Activated CD8-positive, alpha-beta memory T cell treated with anti-CD3 and anti-CD28 coated beads for 1 hour (primary cell): Measurements from ENCODE around the gene RIT1.
"Not testable (repeated sequence)": the region's sequence is repeated elsewhere in the genome, so short reads cannot be mapped to it uniquely, and the experiment has no call there.

Source experiments
- DNase-seq, 2 donors: peaks; one replicate each; pipeline ENCODE4 v3.0.0-alpha.2; 2020; ENCODE audit warnings: low read depth in 1 of 2; ENCODE audit errors: extremely low read depth in 1 of 2

The RIT1 gene

DNA sequence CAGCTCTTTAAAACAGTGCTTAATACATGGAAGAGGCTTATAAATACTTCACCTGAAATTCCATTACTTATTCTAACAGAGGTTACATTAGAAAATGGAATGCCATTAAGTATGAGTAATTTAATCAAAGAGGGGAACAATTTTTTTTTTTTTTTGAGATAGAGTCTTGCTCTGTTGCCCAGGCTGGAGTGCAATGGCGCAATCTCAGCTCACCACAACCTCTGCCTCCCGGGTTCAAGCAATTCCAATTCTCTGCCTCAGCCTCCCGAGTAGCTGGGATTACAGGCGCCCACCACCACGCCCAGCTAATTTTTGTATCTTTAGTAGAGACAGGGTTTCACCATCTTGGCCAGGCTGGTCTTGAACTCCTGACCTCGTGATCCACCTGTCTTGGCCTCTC is 15.5 kb downstream of the RIT1 start:
- not testable (repeated sequence) for DNase-seq

DNA sequence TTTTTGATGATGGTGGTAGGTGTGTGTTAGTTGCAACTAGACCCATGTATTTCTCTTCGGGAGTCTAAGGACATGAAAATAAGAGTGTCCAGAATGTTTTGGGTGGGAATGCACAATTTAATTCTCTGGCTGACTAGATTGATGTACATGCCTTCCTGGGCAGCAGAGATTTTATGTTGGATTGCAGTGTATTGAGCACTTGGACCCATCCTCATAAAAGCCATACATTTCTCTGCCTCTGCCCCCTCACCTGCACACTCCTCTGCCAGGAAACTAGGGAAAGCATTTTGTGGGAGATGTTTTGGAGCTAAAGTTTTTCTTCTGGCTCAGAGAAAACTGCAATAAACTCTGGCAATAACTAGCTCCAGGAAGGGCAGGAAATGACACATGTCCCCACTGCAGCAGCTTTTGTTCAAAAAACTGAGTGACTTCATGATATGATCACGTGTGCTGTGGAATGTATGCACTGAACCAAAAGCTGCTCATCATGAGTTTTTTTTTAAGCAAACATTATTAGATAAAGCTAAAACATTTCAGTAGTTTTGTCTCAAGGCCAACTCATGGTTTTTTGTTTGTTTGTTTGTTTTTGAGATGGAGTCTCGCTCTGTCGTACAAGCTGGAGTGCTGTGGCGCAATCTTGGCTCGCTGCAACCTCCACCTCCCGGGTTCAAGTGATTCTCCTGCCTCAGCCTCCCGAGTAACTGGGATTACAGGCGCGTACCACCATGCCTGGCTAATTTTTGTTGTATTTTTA is 17.6 kb downstream of the RIT1 start:
- DNase-seq = no peak

DNA sequence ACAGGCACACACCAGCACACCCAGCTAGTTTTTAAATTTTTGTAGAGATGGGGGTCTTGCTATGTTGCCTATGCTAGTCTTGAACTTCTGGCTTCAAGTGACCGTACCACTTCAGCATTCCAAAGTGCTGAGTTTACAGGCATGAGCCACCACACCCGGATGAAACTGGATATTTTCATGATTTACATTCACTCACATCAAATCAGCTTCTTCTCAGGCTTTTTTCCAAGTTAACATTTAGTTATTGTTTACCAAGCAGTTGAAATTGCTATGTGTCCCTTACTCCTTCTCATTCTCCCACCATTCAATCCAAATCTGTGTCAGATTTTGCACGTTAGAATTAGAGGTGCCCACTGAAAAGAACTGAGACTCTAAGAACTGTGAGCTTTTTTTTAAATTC is 18.4 kb downstream of the RIT1 start:
- DNase-seq = no peak

DNA sequence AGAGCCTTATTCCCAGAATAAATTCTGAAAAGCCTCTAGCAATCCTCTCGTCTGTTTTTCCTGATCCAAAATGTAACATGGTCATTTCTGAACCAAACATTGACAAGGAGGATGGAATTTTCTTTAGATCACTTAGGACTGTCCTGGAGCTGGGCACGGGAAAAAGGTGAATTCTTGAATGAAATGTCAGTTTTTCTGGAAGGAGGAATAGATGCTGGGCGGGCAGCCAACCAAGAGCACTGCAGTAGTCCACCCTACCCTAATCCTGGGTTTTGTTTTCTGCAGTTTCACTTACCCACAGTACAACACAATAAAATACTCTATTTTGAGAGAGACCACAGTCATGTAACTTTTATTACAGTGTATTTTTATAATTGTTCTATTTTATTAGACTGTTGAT is 20.9 kb downstream of the RIT1 start:
- no peak for DNase-seq

DNA sequence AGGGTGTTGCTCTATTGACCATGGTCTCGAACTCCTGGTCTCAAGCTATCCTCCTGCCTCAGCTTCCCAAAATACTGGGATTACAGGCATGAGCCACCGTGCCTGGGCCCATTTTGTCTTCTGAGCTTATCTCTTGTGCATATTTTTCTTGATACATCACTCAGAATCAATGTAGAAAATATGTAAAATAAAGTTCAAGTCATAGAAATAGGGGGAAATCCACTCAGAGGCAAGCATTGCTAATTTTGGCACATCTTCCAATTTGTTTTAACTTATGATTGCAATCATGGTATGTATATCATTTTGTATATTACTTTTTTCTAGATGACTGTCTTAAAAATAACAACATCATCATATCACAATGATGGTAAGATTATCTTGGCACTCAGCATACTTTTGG is 21.6 kb downstream of the RIT1 start:
- no peak for DNase-seq

DNA sequence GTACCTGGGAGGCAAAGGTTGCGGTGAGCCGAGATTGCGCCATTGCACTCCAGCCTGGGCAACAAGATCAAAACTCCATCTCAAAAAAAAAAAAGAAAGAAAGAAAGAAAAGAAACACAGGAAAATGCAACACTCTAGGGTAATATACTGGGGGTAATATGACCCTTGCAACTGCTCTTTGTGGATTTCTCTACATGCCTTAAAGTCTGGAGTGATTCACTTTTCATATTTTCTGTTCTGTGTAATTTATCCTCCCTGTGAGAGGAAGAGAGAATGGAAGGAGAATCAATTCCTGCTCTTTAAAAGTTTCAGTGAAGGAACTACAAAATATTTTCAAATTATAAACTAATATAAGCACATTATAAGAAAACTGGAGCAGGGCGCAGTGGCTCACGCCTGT is 22.7 kb downstream of the RIT1 start:
- DNase-seq = no peak

DNA sequence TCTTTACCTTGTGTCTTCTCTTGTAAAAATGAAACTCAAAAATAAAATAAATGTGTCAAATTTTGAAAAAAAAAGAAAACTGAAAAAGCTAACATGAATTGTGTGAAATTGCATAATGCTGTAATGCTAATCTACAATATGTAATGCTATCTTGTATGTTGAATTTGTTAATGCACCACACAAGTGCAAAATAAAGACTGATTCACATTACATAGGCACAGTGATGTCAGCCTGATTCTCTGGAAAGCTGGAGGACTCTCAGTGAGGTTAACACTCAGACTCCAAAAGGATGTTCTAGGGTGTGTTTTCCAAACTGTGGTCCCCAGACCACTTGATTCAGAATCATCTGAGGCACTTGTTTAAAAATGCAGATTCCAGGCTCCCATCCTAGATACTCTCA is 26.2 kb downstream of the RIT1 start:
- no peak for DNase-seq

DNA sequence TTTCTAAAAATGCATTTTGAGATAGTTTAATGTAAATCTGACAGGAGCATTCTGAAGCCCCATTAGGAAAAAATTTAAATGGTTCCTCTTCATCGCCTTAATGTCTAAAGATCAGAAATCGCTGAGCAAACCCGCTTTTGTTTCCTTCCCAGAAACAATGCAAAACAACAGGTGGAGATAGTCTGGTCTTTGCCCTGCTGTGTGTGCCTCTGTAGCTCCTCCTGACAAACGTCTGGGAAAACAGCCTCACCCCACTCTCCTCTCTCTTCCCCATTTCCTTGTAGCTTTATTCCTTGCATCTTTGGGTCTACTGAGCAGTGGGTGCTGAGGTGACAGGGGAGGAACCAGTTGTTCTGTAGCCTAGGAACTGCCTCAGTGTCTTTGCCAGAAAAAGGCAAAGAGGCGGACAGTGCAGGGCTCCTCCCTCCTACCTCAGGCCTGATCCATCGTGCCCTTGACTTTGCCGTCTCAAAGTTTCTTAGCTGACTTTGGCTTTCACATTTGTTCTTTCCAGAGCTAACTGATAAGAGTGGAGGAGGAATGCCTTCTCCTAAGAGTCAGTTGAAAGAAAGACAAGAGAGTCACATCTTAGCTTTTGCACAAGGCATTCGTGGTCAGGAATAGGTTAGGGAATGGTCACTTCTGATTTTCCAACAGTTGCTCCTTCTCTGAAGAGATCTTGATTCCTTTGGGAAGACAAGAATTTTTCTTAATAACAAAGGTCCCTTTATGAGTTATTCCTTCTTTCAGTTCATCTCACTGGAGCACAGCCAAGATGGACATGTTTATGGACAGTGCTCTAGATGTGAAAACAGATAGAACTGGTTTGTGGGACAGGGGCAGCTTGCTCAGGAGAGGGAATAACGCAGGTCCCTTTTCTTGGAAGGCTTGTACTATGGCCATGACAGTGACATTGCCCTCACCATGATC is 26.9 kb downstream of the RIT1 start:
- no peak for DNase-seq

DNA sequence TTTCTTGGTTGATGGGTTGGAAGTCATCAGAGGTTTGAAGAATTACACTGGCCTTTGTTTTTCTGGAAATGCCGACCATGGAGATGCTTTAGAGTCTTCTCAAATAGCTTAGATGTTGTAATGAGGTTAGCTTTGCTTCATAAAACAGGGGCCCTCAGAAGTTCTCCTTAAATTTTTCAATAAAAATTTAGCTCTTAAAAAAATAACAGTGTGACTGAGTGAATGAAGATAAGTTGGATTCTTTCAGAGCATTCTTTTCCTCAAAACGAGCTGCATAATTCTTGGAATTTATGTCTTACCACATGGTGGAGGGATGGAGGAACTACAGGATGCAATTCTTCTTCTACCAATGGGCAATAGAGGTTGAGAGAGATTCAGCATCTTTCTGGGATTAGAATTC is 28.4 kb downstream of the RIT1 start:
- DNase-seq = no peak

DNA sequence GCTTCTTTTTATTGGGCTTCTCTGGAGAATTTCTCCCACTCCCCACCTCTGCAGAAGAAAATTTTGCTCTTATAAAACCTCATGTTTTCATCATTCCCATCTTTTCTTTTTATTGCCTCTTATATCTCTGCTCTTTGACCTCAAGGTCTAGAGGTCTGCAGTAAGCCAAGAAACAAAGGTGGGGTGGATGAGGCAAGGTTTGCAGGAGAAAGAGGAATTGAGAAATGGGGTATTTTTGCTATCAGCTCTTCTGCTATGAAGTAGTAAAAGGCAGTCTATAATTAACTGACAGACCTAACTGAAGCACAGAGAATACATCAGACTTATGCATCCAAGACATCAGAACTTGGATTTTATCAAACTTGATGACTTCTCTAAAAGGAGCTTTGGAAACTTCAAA is 28.9 kb downstream of the RIT1 start:
- DNase-seq = no peak

DNA sequence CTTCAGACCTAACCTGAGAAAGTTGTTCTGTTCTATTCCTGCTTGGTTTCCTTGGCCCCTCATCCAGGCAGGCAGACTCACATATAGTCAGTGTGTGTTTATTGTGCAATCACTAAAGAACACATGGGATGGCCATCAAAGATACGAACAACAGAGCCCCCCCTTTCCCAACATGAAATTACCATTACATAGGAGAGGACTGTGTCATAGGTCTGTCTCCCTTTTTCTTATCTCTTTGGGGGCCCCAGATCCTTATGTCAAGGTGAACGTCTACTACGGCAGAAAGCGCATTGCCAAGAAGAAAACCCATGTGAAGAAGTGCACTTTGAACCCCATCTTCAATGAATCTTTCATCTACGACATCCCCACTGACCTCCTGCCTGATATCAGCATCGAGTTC is 30.2 kb downstream of the RIT1 start:
- no peak for DNase-seq

DNA sequence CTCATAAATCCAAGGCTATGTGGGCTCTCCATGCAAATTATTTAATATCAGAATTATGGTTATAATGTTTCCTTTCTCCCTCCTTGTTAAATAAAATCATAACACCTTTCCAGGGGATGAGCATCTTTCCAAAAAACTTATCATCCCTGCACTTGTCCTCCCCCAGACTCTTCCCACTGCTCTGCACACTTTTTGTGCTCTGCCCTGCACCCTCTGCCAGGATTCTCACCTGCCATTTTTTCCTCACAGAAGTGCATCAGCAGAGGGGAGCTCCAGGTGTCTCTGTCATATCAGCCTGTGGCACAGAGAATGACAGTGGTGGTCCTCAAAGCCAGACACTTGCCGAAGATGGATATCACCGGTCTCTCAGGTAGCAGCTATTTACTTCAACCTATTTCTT is 30.9 kb downstream of the RIT1 start:
- no peak for DNase-seq

DNA sequence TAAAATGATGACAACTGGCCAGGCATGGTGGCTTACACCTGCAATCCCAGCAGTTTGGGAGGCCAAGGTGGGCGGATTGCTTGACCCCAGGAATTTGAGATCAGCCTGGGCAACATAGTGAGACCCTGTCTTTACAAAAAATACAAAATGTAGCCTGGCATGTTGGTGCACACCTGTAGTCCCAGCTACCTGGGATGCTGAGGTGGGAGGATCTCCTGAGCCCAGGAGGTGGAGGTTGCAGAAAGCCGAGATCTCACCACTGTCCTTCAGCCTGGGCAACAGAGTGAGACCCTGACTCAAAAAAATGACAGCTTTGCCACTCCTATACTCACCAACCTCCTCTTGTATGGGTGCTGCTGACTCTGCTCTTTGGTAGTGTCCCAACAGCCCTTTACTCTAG is 33.2 kb downstream of the RIT1 start:
- no peak for DNase-seq

DNA sequence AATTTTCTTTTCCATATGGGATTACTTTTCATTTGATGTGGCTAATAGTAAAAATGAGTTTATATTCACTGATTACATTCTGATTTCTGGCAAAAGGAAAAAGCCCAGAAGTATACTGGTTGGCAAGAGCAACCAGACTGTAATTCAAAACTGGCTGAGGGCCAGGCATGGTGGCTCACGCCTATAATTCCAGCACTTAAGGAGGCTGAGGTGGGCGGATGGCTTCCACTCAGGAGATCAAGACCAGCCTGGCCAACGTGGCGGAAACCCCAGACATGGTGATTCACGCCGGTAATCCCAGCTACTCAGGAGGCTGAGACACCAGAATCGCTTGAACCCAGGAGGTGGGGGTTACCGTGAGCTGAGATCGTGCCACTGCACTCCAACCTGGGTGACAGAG is 37.3 kb downstream of the RIT1 start:
- DNase-seq = no peak

DNA sequence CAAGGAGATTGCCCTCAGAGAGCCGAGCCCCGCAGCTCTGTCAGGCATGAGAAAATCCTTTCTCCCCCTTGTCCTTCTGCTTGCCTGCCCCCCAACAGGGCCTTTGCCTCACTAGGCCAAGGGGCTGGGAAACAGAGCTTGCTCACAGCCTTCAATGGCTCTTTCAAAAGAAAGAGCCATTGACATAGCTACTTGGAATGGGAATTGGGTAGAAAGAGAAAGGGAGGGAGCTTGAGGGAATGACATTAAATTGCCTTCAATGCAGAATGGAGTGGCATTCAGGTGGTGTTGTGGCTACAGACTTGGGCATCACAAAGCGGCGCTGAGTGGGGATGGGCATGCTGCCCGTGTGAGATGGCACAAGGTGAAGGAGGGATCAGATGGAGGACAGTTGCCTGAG is 38.6 kb downstream of the RIT1 start:
- no peak for DNase-seq

DNA sequence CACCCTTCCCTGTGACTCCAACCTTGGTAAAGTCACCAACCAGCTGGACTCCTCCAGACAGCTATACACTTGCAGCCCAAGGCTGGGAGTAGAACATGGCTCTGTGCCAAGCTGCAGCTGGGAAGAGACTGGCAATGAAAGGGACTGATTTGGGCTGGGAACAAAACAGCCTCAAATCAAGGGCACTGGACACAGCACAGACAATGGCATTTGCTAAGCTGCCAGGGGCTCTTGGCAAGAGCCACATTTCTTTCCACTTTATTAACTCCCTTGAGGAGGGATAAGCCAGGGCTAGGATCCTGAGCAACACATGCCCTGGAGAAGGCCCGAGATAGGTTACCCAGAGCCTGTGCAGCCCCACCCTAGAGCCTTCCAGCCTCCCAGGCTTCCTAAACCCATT is 39.8 kb downstream of the RIT1 start:
- DNase-seq = no peak

DNA sequence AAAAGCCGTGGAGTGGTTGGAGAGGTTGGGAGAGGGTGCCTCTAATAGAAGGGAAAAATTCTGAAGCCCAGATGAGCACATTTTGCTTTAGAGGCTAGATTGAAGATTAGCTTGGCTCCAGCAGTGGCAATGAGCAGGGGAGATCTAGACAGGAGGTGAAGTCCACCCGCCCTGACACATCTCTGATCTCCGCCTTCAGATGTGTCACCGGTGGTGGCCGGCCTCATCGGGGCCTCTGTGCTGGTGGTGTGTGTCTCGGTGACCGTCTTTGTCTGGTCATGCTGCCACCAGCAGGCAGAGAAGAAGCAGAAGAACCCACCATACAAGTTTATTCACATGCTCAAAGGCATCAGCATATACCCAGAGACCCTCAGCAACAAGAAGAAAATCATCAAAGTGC is 43.4 kb downstream of the RIT1 start:
- no peak for DNase-seq

DNA sequence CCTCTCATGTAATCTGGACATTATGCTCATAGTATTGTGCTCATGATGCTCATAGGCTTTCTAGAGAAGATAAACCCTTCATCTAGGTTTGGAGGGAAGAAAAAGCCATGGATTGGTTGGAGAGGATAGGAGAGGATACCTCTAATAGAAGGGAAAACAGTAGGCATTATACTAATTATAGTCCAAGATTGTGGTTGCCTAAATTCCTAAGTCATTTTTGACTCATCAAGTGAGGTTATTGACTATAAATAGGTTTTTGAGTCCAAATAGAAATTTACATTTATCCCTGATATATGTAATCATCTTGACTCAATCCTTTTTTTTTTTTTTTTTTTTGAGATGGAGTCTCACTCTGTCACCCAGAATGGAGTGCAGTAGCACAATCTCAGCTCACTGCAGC is 46.8 kb downstream of the RIT1 start:
- DNase-seq = no peak

DNA sequence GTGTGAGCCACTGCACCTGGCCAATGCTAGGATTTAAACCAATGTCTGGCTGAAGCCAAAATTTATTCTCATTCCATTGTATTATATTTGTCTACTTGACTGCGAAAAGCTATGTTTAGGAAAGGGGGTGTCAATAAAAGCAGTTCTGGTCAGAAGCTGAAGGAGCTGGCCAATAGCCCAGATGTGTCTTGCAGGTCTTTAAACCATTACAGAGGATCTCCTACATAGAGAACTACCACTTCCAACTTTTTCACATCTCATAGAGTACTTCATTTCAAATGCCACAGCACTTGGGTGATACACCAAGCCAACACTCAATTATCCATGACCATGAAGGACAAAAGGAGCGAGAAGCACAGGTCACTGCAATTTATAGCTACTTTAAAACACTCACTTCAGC is 49.3 kb downstream of the RIT1 start:
- no peak for DNase-seq

DNA sequence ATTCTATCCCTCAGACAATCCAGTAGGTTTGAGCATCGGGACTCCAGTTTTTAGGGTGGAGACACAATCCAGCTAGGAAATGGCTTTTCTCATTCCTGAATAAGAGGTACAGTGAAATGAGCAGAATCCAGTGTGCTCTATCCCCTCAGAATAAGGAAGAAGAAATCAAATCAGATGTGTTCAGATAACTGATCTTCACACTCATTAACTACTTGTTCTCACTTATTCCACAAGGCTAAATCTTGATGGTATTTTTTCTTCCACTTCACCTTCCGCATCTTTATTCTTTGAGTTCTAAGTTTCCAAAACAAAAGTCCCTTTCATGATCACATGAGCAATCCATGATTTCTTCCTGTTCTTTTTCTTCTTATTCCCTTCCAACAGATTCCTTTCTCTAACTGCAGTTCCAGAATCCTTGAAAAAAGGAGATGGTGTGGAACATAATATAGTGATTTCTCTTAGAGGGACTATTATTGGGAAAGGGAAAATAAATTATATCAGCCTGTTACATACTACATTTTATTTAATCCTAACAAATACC is 50.1 kb downstream of the RIT1 start:
- DNase-seq = no peak

DNA sequence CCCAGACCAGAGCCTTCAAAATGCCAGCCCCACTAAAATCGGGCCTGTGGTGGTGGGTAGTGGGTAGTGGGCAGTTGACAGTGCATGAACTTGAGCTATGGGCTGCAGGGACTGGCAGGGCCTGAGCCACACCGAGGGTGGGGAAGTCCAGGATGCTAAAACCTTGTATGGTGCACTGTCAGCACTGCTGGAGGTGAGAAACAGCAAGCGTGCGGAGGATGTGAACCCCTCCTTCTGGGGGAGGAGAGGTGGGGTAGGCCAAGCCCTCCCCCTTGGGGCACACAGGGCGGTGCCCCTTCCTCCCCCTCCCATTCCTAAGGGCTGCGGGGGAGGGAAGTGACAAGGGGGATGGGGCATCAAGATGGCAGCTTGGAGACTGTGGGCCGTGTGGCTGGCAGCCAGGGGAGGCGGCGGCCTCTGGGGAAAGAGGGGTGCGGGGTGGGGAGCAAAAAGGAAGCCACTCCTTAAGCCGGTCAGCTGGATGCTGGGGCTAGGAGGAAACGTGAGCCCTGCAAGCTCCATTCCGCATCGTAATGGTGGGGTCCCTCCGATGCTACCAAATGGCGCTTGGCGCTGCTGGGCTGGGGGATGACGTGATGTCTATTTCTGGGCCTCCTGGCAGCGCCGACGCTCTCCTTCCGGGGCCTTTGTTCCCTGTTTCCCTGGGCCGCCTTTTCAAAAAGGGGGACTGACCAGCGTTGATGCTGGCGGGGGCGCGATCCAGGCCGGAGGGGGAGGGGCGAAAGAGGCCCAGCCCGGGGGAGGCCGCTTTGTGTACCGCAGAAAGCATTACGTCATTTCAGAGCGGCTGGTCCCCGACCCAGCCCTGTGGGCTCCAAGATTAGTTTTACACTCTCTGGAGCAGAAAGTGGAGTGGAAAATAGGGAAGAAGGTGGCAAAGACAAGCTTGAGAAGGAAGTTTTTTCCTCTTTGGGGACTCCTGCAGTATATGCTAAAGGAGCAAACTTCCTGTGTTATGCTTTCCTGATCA is 51.0 kb downstream of the RIT1 start:
- DNase-seq = peak; percentile 10 to 37
